ENCODE measurements around the gene LRIG2. TPM values are rescaled to one million over a fixed set of nuclear protein-coding genes. Genes with fewer than 3 reads are reported as not detected.

The LRIG2 gene
- total and polyA plus RNA-seq, 12 donors: 3.0 to 11.3 (median 8.3) TPM

DNA sequence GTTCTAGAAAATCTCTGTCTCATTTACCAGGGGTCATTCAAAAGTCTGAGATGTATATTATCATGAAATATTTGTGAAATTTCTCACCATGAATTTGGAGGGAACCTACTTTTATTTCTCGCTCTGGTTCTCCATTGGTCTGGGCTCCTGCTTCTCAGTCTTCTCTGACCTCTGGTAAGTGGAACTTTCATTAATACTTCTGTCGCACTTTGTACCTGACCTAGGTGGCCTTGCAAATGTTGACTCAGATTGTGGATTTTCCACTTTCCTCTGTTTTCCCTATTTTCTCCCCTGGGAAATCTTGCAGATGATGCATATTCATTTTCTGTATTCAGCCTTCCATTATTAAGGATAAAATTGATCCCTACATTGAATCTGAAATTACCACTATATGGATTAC lies 53.2 kb downstream of the LRIG2 start:
- ATAC-seq: no peak
- Histone ChIP-seq H3K9me3 (no peaks in the 10 kb centered on the region), H3K4me3 (no peak overlapping the region), H3K27me3 (no peaks in the 10 kb centered on the region), H3K4me1 (peaks cover 0 to 12% (median 3%) of the 10 kb centered on the region in 9 donors), H3K27ac (no peak overlapping the region), H3K36me3 (peaks cover 0 to 84% (median 43%) of the 10 kb centered on the region in 9 donors)
- WGBS, 2 donors: 93 to 97% methylated on average over 2 of the region's 2 CpGs
- intact Hi-C loops (cut with DNase I): no loop called here
- no peak for DNase-seq
- TF ChIP-seq, protein P1, sequence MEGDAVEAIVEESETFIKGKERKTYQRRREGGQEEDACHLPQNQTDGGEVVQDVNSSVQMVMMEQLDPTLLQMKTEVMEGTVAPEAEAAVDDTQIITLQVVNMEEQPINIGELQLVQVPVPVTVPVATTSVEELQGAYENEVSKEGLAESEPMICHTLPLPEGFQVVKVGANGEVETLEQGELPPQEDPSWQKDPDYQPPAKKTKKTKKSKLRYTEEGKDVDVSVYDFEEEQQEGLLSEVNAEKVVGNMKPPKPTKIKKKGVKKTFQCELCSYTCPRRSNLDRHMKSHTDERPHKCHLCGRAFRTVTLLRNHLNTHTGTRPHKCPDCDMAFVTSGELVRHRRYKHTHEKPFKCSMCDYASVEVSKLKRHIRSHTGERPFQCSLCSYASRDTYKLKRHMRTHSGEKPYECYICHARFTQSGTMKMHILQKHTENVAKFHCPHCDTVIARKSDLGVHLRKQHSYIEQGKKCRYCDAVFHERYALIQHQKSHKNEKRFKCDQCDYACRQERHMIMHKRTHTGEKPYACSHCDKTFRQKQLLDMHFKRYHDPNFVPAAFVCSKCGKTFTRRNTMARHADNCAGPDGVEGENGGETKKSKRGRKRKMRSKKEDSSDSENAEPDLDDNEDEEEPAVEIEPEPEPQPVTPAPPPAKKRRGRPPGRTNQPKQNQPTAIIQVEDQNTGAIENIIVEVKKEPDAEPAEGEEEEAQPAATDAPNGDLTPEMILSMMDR (IDR thresholded peaks at IDR 0.05): no peak

DNA sequence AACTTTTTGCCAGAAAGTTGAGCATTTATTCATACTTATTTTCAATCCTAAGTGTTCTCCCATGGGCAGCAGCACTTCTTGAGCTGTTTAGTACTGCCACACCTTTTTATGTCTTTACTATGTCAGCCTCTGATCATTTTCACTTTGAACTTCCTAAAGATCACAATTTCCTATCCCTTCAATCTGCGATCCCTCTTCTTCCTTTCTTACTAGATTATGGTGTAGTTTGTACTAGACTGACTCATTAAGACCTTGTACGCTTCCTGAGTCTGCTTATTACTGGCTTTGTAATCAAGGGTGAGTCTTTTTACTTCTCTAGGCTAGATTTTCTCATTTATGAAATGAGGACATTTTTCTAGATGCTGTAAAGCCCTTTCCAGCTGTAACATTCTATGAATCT lies 55.1 kb downstream of the LRIG2 start:
- TF ChIP-seq, protein P1 (IDR thresholded peaks at IDR 0.05): no peak
- H3K4me1 ChIP-seq: peaks cover 0 to 14% (median 3%) of the 10 kb centered on the region in 9 donors
- intact Hi-C loops (cut with DNase I): no loop called here
- no peaks in the 10 kb centered on the region for H3K27me3 ChIP-seq
- H3K36me3 ChIP-seq: peaks cover 0 to 65% (median 24%) of the 10 kb centered on the region in 9 donors
- DNase-seq (no peak), ATAC-seq (no peak)
- no peaks in the 10 kb centered on the region for H3K9me3 ChIP-seq
- H3K4me3 ChIP-seq: no peak overlapping the region
- H3K27ac ChIP-seq: no peak overlapping the region
- 91 to 95% methylated on average over 2 of the region's 2 CpGs for WGBS, 2 donors

DNA sequence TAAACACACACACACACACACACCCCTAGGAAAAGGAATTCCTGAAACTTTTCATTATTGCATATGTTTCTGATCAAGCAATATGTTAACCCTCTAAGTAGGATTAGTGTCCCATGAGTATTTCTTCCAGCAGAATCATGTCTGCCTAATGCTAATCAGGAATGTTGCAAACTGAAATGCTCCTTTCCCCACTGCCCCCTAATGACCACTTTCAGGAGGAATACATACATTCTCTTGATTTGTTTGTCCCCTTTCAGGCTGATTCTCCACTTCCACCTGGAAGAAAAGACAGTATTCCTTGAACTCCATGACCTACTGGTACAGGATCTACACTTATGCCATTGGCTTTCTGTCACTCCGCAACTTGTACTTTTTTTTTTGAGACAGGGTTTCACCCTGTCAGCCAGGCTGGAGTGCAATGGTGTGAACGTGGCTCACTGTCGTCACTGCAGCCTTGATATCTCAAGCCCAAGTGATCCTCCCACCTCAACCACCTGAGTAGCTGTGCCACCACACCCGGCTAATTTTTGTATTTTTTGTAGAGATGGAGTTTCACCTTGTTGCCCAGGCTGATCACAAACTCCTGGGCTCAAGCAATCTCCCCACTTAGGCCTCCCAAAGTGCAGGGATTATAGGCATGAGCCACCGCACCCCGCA lies 56.7 kb downstream of the LRIG2 start:
- no peaks in the 10 kb centered on the region for H3K27me3 ChIP-seq
- H3K4me1 ChIP-seq: peaks cover 0 to 8% (median 0%) of the 10 kb centered on the region in 9 donors
- ATAC-seq: peak in 2 of 8 donors; percentile 15 to 61
- H3K36me3 ChIP-seq: peaks cover 0 to 50% (median 13%) of the 10 kb centered on the region in 9 donors
- H3K9me3 ChIP-seq: no peaks in the 10 kb centered on the region
- WGBS, 2 donors: 78 to 84% methylated on average over 6 of the region's 6 CpGs
- no peak for DNase-seq
- no peak overlapping the region for H3K4me3 ChIP-seq
- no peak overlapping the region for H3K27ac ChIP-seq
- TF ChIP-seq, protein P1 (IDR thresholded peaks at IDR 0.05): no peak
- intact Hi-C loops (cut with DNase I): loop anchor here in 1 of 10 donors (10.0 kb wide), 1 partner anchor 325 kb away; no protein-coding TSS in a partner anchor

DNA sequence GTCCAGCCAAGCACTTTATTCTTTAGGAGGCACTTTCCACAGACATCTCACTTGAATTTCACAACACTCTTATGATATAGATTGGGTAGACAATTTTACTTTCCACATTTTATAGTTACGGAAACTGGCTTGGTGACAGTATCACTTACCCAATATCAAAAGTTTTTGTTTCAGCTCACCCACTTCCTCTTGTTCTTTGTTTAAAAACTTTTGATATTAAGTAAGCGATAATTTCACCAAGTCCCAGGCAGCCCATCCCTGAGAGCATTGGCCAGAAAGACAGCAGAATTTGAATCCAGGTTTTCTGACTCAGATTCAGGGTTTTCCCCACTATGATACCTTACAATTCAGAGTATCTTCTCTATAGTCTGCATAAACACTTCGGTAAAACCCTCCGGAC lies 60.0 kb downstream of the LRIG2 start:
- ATAC-seq: no peak

More for the DNA sequence above, 60.0 kb downstream of the LRIG2 start:
- Histone ChIP-seq H3K36me3 (peaks cover 0 to 20% (median 0%) of the 10 kb centered on the region in 9 donors), H3K4me3 (no peak overlapping the region), H3K27ac (no peak overlapping the region), H3K4me1 (peaks cover 0 to 8% (median 0%) of the 10 kb centered on the region in 9 donors), H3K27me3 (no peaks in the 10 kb centered on the region), H3K9me3 (no peaks in the 10 kb centered on the region)
- TF ChIP-seq, protein P1 (IDR thresholded peaks at IDR 0.05): no peak
- DNase-seq: no peak
- WGBS, 2 donors: 86 to 94% methylated on average over 4 of the region's 4 CpGs
- intact Hi-C loops (cut with DNase I): loop anchor here in 1 of 10 donors (10.0 kb wide), 1 partner anchor 322 kb away; no protein-coding TSS in a partner anchor
